NCI-H524 treated with DMSO at 0.1 percent for 48 hours (cell line): Measurements from ENCODE around the gene PLXNA4.

Experiments
- DNase-seq: peaks from one replicate; lab custom pipeline; 2025; lab: John Stamatoyannopoulos, UW

Gene PLXNA4

GRCh38 chr7:132387596-132387995, 188.7 kb downstream of the PLXNA4 start:
- DNase-seq, result no peak

- DNase-seq, result no peak
Observed at GRCh38 chr7:132386201-132386681, 190.0 kb downstream of the PLXNA4 start.

- DNase-seq, result no peak
Observed at GRCh38 chr7:132383962-132384361, 192.3 kb downstream of the PLXNA4 start.

- no peak for DNase-seq
Observed at GRCh38 chr7:132381742-132382472, 194.4 kb downstream of the PLXNA4 start.

- DNase-seq, result no peak
Observed at GRCh38 chr7:132380059-132380458, 196.2 kb downstream of the PLXNA4 start.

GRCh38 chr7:132379292-132379691, 197.0 kb downstream of the PLXNA4 start:
- no peak for DNase-seq

- no peak for DNase-seq
Observed at GRCh38 chr7:132377703-132378584, 198.3 kb downstream of the PLXNA4 start.

- no peak for DNase-seq
Observed at GRCh38 chr7:132377015-132377414, 199.3 kb downstream of the PLXNA4 start.

- no peak for DNase-seq
Observed at GRCh38 chr7:132376361-132377013, 199.8 kb downstream of the PLXNA4 start.

- no peak for DNase-seq
Observed at GRCh38 chr7:132373879-132374278, 202.4 kb downstream of the PLXNA4 start.

- no peak for DNase-seq
Observed at GRCh38 chr7:132373041-132373440, 203.2 kb downstream of the PLXNA4 start.

GRCh38 chr7:132371948-132372347, 204.3 kb downstream of the PLXNA4 start:
- no peak for DNase-seq

GRCh38 chr7:132368246-132368900, 207.9 kb downstream of the PLXNA4 start:
- DNase-seq, result no peak

GRCh38 chr7:132367795-132368194, 208.5 kb downstream of the PLXNA4 start:
- no peak for DNase-seq

GRCh38 chr7:132367004-132367403, 209.3 kb downstream of the PLXNA4 start:
- no peak for DNase-seq

GRCh38 chr7:132364226-132364625, 212.0 kb downstream of the PLXNA4 start:
- no peak for DNase-seq

GRCh38 chr7:132362059-132362458, 214.2 kb downstream of the PLXNA4 start:
- no peak for DNase-seq

GRCh38 chr7:132361146-132361545, 215.1 kb downstream of the PLXNA4 start:
- no peak for DNase-seq

GRCh38 chr7:132359743-132360142, 216.5 kb downstream of the PLXNA4 start:
- DNase-seq, result no peak

GRCh38 chr7:132355048-132355447, 221.2 kb downstream of the PLXNA4 start:
- no peak for DNase-seq

GRCh38 chr7:132354527-132354926, 221.7 kb downstream of the PLXNA4 start:
- DNase-seq, result no peak

GRCh38 chr7:132353936-132354335, 222.3 kb downstream of the PLXNA4 start:
- DNase-seq, result no peak
